Esophagus squamous epithelium (tissue), 4 donors: Measurements from ENCODE around the gene PDE7B.

Experiments used
- CTCF ChIP-seq, 6 experiments: fragments of 450-650 bp in 4 of 6; fragments of 200-600 bp in 2 of 6; sonication (generic) in 2 of 6; IDR thresholded peaks; one replicate each; pipeline ENCODE4 v1.5.1; 2016 to 2019; ENCODE audit warnings: antibody characterized with exemption in 6 of 6, mild to moderate bottlenecking in 4 of 6, moderate library complexity in 4 of 6
- POLR2A ChIP-seq, 4 donors: fragments of 450-650 bp; IDR thresholded peaks; one replicate each; pipeline ENCODE4 v1.6.1; 2017; ENCODE audit warnings: antibody characterized with exemption in 4 of 4, mild to moderate bottlenecking in 4 of 4, moderate library complexity in 3 of 4

GRCh38 chr6:135992739-135993138 is 141.2 kb downstream of the PDE7B start:
- TF ChIP-seq POLR2A (IDR thresholded peaks at IDR 0.05) (no peak), CTCF (IDR thresholded peaks at IDR 0.05) (no peak)
